ENCODE data around the gene TSPYL1. TPM values are rescaled to one million over a fixed set of nuclear protein-coding genes. Genes with fewer than 3 reads are reported as not detected.

Gene TSPYL1
- total and polyA plus RNA-seq, 2 experiments from 2014 or later = 24.9 to 66.1 TPM

- no peak for TF ChIP-seq REST (IDR thresholded peaks at IDR 0.05; ENCODE audit: unreplicated experiment)
- no peak for TF ChIP-seq ETS1 (IDR thresholded peaks at IDR 0.05)
- TF ChIP-seq JUNB (IDR thresholded peaks at IDR 0.05; ENCODE audit: unreplicated experiment) = no peak
- TF ChIP-seq NANOG (IDR thresholded peaks at IDR 0.05; ENCODE audit: borderline replicate concordance) = no peak
Measured at GRCh38 chr6:116304538-116305097, 24.9 kb upstream of the TSPYL1 start (continued).

GRCh38 chr6:116301104-116301503, 21.4 kb upstream of the TSPYL1 start:
- DNase-seq (ENCODE audit: low spot score) (no peak), ATAC-seq (no peak)
- Histone ChIP-seq H3K9me2 (ENCODE audit: insufficient read depth) (no peaks in the 10 kb centered on the region), H3K36me3 (ENCODE audit: insufficient read depth) (no peaks in the 10 kb centered on the region), H3K4me2 (no peak overlapping the region), H3K4me3 (no peak overlapping the region), H3K4me1 (ENCODE audit: insufficient read depth) (no peaks in the 10 kb centered on the region), H2AFZ (no peak overlapping the region), H3K27me3 (ENCODE audit: insufficient read depth) (no peaks in the 10 kb centered on the region), H3K79me2 (replicated peaks; ENCODE audit: insufficient read depth) (no peaks in the 10 kb centered on the region), H4K20me1 (replicated peaks; ENCODE audit: insufficient read depth) (no peaks in the 10 kb centered on the region), H3F3A (replicated peaks; ENCODE audit: low read depth) (no peaks in the 10 kb centered on the region), H3K27ac (ENCODE audit: low read depth) (no peak overlapping the region)
- H3K27me3 Mint-ChIP-seq (ENCODE audit: insufficient read depth, low read depth, poor library complexity) = no peaks in the 10 kb centered on the region
- H3K27ac Mint-ChIP-seq = no peak overlapping the region
- peaks cover 6% of the 10 kb centered on the region; the same call in 2 of the 3 replicates for H3K4me1 Mint-ChIP-seq
- H3K36me3 Mint-ChIP-seq (ENCODE audit: low read depth) = peaks cover 4% of the 10 kb centered on the region; the same call in 2 of the 3 replicates
- peaks cover 4% of the 10 kb centered on the region for H3K9me3 Mint-ChIP-seq
- no peak overlapping the region for H3K4me3 Mint-ChIP-seq
- TF ChIP-seq EZH2phosphoT487 (IDR thresholded peaks at IDR 0.05; ENCODE audit: unreplicated experiment) = no peak
- TF ChIP-seq ZNF462 (CRISPR knock-in tag; IDR thresholded peaks at IDR 0.05) = no peak
- TF ChIP-seq STAT1 (IDR thresholded peaks at IDR 0.05; ENCODE audit: unreplicated experiment) = no peak
- TF ChIP-seq ZNF114 (CRISPR knock-in tag; IDR thresholded peaks at IDR 0.05) = no peak
- TF ChIP-seq CREB1 (CRISPR knock-in tag; IDR thresholded peaks at IDR 0.05; ENCODE audit: low read depth) = no peak
- no peak for TF ChIP-seq ETS1 (IDR thresholded peaks at IDR 0.05)
- TF ChIP-seq POLR2AphosphoS5 (IDR thresholded peaks at IDR 0.05; ENCODE audit: low read depth) = no peak
- TF ChIP-seq CTCF (conservative IDR thresholded peaks at IDR 0.05; ENCODE audit: low read depth in 2 of 2) = no peak
- TF ChIP-seq NANOG (IDR thresholded peaks at IDR 0.05; ENCODE audit: borderline replicate concordance) = no peak
- TF ChIP-seq JUNB (IDR thresholded peaks at IDR 0.05; ENCODE audit: unreplicated experiment) = no peak

Measured in GM23338 (cell line).